Muscle of arm (tissue), 14 donors: ENCODE results near the gene EOLA2. TPM values are rescaled to one million over a fixed set of nuclear protein-coding genes. Genes with fewer than 3 reads are reported as not detected.
"Not testable (repeated sequence)": the region's sequence is repeated elsewhere in the genome, so short reads cannot be mapped to it uniquely, and the experiment has no call there.

Experiments
- DNase-seq: peaks from one replicate; pipeline ENCODE4 v3.0.0-alpha.2; 2013
- long read RNA-seq, 11 donors: transcript quantifications; one replicate each; lab custom pipeline, GENCODE V29; 2026
- polyA plus RNA-seq, 12 donors: library from polyadenylated mRNA; unstranded; fragments of 120-200 nt; gene quantifications; one replicate each; pipeline ENCODE4 v1.2.1, GENCODE V29; 2013; ENCODE audit not compliant: insufficient read length in 12 of 12

Gene EOLA2
- 10 to 100 TPM in 11 of 12 donors, not detected in 1; 17.4 to 24.5 (median 20.6) TPM for polyA plus RNA-seq
- long read RNA-seq, donor 1, transcript CXorf40B-203 (5 exons, 1,653 nt) = major isoform, 5 of 6 reads
- long read RNA-seq, donor 1, partial matches to known transcripts = 0 of 6 reads
- long read RNA-seq, donor 1, other reads (novel, unspliced or antisense) = 0 of 6 reads
- long read RNA-seq, donor 2, partial matches to known transcripts = 0 of 5 reads
- long read RNA-seq, donor 2, other reads (novel, unspliced or antisense) = 0 of 5 reads
- long read RNA-seq, donor 3, partial matches to known transcripts = 0 of 4 reads
- long read RNA-seq, donor 3, other reads (novel, unspliced or antisense) = 0 of 4 reads
- long read RNA-seq, donor 4, partial matches to known transcripts = 0 of 1 reads
- long read RNA-seq, donor 4, other reads (novel, unspliced or antisense) = 0 of 1 reads
- long read RNA-seq, donor 5, transcript CXorf40B-203 (5 exons, 1,653 nt) = major isoform, 5 of 8 reads
- long read RNA-seq, donor 5, partial matches to known transcripts = 0 of 8 reads
- long read RNA-seq, donor 5, other reads (novel, unspliced or antisense) = 0 of 8 reads
- long read RNA-seq, donor 6, partial matches to known transcripts = 0 of 3 reads
- long read RNA-seq, donor 6, other reads (novel, unspliced or antisense) = 0 of 3 reads
- long read RNA-seq, donor 7, transcript CXorf40B-203 (5 exons, 1,653 nt) = major isoform, 5 of 5 reads
- long read RNA-seq, donor 7, partial matches to known transcripts = 0 of 5 reads
- long read RNA-seq, donor 7, other reads (novel, unspliced or antisense) = 0 of 5 reads
- long read RNA-seq, donor 8, transcript CXorf40B-203 (5 exons, 1,653 nt) = major isoform, 7 of 9 reads
- long read RNA-seq, donor 8, partial matches to known transcripts = 0 of 9 reads
- long read RNA-seq, donor 8, other reads (novel, unspliced or antisense) = 0 of 9 reads
- long read RNA-seq, donor 9, partial matches to known transcripts = 0 of 3 reads
- long read RNA-seq, donor 9, other reads (novel, unspliced or antisense) = 0 of 3 reads
- long read RNA-seq, donor 10, partial matches to known transcripts = 0 of 3 reads
- long read RNA-seq, donor 10, other reads (novel, unspliced or antisense) = 0 of 3 reads
- long read RNA-seq, donor 11, partial matches to known transcripts = 0 of 5 reads
- long read RNA-seq, donor 11, other reads (novel, unspliced or antisense) = 0 of 5 reads

DNA sequence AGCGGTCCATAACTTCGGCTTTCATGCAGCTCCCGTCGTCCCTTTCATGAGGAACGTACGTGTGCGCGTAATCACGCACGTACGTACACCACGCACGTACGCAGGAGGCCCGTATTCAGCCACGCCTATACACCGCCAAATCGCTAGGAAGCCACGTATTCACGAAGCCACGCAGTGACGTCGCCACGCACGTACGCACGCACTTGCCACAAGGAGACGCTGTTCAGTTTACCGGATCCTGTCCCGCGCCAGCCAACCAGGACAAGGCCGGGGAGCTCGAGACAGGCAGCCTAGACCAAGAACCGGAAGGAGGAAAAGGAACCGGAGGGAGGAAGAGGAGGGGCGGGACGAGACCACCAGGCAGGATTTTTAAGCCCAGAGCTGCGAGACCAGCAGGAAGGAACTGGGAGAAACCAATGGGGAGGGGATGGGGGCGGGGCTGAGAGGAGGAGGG, at the start of gene EOLA2:
Gene EOLA2, minus strand, starts transcription at position 65 of the 454 bp plus-strand sequence. CDS start 4,617 bp downstream, outside the sequence.
- peak; percentile 96 for DNase-seq

DNA sequence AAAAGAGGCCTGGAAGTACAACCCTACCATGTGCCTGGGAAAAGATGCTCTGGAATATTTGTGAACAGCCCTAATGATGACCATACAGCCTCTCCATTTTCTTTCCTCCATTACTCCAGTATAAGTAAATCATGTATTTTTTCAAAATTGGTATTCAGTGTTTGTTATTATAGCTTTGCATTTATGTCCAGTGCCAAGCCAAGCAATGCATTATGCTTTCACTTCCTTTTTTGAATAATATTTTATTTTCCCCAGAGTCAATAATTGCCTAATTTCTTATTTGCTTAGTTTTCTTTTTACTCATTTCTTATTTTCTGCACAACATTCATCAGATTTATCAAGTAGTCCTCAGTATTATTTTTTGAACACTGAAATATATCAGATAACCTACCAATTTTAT, 49.3 kb upstream of the EOLA2 start:
- DNase-seq = no peak

DNA sequence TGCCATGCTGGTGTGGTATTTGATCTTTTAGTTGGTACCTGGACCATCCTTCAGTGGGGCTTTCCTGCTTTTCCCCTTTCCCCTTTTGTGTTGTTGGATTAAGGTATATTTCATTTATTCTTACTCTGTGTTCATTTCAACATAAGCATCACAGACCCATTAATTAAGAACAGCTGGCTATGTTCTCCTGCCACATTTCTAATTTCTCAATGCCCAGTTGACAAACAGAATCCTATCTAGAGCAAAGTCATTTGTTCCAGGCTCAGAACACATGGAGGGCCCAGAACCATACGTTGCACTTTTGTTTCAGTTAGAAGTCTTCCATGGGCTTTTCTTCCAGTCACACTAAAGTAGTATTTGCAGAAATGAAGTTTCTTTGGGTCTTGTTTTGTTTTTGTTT, 46.1 kb upstream of the EOLA2 start:
- DNase-seq = no peak

DNA sequence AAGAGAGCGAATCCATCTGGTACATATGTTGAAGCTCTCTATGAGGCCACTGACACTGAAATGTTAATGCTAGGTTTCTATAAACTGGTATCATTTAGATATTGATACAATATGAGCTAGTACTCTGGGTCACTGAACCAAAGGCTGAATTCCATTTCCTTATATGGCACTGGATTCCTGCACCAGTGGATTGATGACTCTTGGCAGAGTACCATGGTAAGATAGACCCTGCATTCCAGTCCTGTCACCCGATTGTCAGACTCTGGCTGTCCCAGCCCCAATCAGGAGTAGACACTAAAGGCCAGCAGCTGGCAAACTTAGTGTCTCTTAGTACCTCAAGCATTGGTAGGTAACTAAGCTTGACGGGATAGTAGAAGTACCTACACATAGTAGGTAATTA, 44.0 kb upstream of the EOLA2 start:
- no peak for DNase-seq

DNA sequence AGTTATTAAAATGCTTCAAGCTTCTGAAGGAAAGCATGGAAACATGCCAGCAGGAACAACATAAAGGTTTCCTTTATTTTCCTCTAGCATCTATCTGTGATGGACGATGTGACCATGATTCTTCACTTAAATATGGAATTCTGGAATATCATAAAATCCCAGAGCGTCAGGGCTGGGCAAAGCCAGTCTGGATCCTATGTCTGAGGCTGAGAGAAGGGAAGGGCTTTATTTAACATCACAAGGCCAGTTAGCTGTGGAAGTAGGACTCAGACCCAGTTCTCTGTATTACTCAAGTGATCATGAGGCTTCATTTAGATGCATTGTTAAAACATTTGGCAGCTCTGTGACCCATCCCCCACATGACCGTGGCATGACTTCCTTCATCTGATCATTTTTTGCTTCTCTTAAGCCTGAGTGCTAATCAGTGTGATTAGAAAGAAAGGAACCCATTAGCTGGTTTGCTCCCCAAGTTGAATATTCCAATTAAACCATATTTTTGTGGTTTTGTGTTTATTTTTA, 40.9 kb upstream of the EOLA2 start:
- no peak for DNase-seq

DNA sequence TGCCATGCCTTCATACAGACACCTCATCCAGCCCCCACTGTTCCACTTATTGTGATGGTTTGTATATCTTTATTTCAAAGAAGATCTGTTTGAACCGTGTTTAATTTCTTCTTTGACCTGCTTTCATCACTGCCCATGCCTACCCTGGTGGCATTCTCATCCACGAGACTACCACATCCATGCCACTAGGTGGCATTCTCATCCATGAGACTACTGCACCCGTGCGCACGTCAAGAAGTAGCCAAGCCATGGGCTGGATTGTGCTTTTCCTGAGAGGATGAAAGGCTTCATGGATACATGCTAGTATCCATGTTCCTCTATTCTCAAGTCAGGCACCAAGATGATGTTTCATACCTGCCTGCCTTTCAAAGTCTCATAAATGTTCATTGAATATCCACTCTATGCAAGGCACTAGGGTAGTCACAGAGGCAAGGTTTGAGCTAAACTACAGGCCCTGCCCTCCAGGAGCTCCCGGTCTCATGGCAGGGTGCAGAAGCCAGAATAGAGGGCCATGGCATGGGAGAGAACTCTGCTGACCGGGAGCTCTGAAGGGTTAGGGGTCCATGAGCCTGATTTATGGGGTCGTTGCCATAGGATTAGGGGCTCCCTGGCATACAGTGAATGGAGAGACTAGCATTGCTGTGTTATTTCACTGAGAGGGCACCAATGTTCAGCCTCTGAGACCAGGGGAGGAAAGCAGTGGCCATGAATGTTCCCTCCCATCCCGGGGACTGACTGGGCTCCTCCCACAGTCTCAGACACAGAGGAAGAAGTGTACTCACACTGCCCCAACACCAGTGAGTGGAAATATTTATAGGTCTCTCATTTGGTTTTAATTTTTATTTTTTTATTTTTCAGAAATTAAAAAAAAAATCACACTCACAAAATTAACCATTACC, 24.8 kb upstream of the EOLA2 start:
- peak; percentile 48 for DNase-seq

DNA sequence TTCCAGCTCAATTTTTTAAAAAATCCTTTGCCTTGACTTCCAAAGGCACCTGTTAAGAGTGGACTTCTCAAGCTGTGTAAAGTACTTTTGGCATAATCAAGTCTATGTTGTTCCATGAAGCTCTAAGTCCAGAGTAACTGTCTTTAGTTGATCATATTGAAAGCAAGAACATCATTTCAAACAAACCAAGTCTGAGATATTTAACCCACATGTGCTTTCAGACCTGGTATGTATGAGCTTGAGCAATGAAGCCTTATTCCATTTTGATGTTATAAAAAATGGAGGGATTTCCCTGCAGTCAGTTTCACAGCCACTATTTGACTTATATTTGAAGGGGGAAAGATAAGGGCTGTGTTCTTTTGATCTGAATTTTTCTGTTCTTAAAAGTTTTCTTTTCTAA, 23.7 kb upstream of the EOLA2 start:
- no peak for DNase-seq

DNA sequence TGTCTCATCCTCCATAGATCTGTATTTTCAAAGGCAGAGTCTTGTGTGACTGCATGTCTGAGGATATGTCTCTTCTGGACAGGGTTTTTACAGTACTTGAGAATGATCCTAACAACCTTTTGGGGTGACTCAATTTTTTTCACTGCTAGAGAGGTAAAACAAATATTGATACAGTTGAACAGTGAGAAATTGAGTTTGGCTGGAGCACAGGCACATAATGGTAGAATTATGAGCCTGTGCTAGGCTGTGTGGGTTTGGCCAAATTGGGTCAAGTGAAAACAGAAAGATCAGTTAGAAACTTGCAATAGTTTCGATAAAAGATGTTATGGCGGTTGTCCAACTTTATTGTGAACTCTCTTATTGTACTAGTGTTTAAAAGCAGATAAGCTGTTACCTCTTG, 23.3 kb upstream of the EOLA2 start:
- no peak for DNase-seq

DNA sequence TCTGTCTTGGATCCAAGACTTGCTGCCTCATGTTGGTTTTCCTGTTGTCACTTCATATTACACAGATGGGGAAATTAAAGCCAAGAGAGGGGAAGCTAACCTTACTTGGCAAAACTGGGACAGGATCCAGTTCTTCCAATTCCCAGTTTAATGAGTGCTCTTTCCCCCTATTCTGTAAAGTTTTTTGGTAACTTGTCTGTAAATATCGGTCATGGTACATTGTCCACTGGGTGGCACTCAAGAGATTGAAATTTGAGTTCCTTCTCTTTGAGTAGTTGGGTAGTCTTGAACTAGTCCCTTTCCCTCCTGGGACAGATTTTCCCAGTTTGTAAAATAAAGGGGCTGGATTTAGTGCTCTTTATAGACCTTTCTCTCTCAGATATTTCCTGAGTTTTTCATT, 12.4 kb upstream of the EOLA2 start:
- peak; percentile 25 for DNase-seq

DNA sequence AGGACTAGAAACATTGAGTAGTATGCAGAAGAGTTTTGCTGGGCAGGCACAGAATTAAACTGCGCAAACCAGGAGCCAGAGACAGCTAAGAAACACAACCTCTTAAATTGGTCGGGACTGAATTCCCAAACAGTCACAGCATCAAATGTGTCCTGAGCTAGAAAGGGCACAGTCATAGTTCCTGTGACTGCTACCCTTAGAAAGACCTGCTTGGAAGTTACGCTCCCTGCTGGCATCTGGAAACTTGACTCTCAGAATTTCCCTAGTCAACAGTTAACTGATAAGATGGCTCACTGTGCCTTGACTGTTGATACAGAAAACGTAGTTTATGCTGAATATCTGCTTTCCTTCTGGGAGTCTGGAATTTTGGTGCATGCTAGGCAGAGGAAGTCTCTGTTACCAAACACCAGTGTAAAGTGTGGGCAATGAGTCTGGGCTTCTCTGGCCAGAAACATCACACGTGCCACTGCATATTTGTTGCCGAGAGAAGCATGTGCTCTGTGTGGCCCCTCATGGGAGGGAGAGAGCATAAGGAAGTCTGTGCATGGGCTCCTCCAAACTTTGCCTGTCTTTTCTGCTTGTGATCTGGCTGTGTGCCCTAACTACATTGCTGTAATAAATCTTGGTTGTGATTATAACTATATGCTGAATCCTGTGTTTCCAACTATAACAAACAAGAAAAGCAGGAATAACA, 11.6 kb upstream of the EOLA2 start:
- no peak for DNase-seq

DNA sequence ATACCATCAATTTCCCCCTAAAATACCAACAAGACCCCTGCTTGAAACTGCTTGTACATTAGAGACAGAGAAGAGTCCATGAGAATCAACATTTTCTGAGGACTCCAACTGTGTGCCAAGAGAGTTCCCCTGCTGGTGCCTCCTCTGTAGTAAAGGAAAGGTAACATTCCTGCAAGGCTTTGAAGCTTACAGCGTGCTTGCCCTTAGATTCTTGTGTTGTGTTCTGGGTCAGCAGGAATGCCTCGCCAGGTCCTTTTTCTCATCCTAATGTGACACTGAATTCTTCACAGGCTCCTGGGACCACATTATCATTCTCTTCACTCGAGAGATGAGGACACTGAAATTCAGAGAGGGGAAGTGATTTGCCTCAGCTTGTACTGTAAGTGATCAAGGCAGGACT, 9.7 kb upstream of the EOLA2 start:
- DNase-seq = no peak

DNA sequence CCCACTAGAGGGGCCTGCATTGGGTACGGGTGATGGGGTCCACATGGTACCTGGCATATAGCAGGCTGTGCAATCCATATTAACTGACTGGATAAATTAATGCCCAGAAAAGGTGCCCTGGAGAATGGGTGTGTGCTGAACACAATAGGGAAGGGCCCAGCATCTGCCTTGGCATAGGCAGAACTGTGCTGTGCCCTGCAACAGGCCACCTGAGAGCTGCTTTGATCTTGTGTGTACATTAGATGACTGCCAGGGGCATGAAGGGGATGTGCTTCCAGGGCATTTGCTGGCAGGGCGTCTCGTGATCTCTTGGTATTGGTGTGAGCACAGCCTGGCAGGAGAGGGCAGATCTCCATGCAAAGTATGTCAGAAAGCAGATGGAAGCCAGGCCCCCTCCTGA, 8.6 kb upstream of the EOLA2 start:
- not testable (repeated sequence) for DNase-seq

DNA sequence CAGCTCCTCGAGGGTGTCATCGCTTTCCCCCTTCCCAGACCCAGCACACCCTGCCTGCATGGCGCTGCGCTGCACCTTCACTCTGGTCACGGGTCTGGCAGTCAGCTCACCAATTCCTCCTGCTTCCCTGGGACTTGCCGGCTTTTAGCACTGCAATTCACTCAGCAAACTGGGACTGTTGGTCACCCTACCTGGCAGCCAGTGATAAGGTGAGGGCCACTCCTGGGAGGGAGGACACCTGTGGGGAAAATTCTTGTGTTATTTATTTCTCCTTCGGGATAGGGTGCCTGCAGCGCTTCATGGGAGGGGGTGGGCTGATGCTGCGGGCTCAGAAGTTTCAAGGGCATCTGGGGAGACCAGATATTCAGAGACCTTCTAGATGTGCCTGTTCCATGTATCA, 7.5 kb upstream of the EOLA2 start:
- not testable (repeated sequence) for DNase-seq

DNA sequence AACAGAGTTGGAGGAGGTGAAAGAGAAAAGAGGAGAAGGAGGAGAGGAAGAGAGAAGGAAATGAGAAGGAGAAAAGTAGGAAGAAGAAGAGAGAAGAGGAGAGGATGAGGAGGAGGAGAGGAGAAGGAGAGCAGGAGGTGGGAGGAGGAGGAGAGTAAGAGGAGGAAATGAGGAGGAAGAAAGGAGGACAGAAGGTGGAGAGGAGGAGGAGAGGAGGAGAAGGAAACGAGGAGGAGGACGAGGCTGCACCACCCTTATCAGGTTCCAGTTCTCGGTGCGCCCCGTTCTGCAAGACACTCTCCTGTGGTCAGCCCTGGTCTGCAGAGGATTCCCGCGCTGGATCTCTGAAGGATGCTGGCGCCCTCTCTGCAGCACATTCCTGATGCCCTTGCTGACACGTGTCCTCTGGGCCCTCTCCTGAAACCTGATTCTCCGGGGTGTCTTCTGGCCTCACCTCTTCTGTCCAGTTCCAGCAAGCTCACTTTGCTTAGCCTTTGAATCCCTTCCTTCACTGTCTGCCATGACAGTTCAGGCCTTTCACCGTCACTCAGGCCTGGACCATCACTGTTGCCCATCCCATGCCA, 6.9 kb upstream of the EOLA2 start:
- DNase-seq = not testable (repeated sequence)

DNA sequence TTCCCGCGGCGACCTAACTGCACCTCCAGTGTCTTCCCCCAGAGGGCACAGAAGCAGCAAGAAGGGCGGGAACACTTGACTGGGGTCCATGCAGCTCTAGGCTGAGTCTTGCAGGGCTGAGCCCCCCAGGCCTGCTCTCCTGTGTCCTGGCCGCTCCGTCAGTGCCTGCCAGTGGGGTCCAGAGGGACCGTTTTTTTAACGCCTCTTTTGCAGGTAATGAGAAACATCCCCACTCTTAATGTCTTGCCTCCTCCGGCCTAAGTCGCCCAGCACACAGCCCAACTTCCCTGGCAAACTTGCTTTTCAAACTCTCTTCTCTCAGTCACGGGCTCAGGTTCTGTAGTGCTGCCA, 2.4 kb upstream of the EOLA2 start:
- not testable (repeated sequence) for DNase-seq

DNA sequence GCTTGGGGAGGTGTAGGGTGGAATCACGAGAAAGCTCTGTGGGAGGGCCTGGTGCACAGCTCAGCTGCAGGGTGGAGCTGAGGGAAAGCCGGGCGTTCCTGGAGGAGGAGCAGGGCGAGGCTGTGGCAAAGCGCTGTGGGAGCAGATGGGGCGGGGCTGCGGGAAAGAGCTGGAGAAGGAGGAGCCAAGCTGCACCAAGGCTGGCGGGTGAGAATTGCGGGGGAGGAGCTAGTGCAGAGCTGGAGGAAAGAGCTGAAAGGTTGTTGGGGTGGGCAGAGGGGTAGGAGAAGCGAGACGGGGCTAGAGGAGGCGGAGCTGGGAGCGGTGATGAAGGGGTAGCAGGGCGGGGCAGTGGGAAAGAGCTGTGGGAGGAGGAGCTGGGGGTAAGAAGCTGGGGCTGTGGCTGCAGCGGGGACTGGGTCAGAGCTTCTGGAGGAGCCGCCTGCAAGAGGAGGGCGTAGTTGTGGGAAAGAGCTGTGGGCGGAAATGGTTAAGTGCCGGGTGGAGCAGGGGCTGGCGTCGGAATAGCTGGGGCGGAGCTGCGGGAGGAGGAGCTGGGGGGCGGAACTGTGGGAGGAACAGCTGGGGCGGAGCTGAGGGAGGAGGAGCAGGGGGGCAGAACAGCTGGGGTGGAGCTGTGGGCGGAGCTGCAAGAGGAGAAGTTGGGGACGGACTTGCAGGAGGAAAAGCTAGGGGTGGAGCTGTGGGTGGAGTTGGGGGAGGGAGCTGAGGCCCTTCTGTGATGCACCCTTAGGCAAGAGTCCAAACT, 1.8 kb upstream of the EOLA2 start:
- DNase-seq = peak; percentile 94

DNA sequence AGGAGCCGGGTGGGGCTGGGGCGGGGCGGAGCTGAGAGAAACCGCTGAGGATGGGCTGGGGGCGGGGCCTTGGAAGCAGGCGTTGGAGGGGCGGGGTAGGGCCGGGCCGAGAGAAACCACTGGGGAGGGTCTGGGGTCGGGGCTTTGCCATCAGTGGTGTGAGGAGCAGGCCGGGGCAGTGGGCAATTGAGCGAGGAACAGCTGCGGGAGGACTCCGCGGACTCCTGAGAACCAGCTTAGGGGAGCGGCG, 1.3 kb upstream of the EOLA2 start:
- no peak for DNase-seq

DNA sequence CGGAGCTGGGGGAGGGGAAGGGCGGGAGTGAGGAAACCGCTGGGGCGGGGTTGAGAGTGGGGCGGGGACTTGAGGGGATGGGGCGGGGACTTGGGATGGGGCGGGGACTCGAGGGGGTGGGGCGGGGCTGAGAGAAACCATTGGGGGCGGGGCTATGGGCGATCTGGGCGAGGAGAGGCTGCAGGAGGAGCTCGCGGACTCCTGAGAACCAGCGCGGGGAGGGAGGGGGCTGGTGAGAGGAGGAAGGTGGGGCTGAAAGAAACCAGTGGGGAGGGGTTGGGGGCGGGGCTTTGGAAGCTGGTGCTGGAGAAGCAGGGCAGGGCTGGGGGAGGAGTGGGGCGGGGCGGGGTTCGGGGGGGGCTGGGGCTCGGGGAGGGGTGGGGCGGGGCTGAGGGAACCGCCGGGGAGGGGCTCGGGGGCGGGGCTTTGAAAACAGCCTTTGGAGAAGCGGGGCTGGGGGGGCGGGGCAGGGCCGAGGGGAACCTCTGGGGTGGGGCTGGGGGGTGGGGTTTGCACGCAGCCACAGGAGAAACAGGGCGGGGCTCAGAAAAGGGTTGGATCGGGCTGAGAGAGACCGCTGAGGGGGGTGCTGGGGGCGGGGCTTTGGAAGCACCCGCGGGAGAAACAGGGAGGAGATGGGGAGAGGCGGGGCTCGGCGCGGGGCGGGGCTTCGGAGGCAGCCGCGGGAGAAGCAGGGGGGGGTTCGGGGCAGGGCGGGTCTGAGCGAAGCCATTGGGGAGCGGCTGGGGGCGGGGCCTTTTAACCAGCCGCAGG, 777 bp upstream of the EOLA2 start:
- peak; percentile 88 for DNase-seq
